Tibial artery (tissue), 4 donors: ENCODE data around the gene ATP8B1.

ENCODE experiments used
- DNase-seq, 2 donors: peaks; one replicate each; pipeline ENCODE4 v3.0.0-alpha.2; 2019
- H3K27ac ChIP-seq, 2 donors: fragments of 200-600 bp; sonication (generic) in 1 of 2; 1 replicate in 1 of 2; 2 replicates in 1 of 2; pipeline ENCODE4 v1.5.1; 2018 to 2019; ENCODE audit warnings: mild to moderate bottlenecking in 1 of 2
- H3K27me3 ChIP-seq, 2 donors: fragments of 200-600 bp; sonication (generic) in 1 of 2; one replicate each; pipeline versions ENCODE4 v1.5.1 to v1.6.0; 2016 to 2019
- H3K36me3 ChIP-seq, 3 donors: fragments of 200-600 bp; sonication (generic) in 2 of 3; one replicate each; pipeline ENCODE4 v1.5.1; 2016 to 2019; ENCODE audit warnings: mild to moderate bottlenecking in 2 of 3
- H3K4me1 ChIP-seq, 4 donors: fragments of 200-600 bp; sonication (generic) in 2 of 4; 1 replicate in 3 of 4; 2 replicates in 1 of 4; pipeline ENCODE4 v1.5.1; 2016 to 2019
- H3K4me3 ChIP-seq, 2 donors: fragments of 200-600 bp; sonication (generic) in 1 of 2; 1 replicate in 1 of 2; 2 replicates in 1 of 2; pipeline ENCODE4 v1.5.1; 2018 to 2019; ENCODE audit warnings: mild to moderate bottlenecking in 2 of 2
- H3K9me3 ChIP-seq, 3 donors: fragments of 200-600 bp; sonication (generic) in 1 of 3; one replicate each; pipeline ENCODE4 v1.5.1; 2016 to 2019
- intact Hi-C: fragments of 100-400 bp; cut with DNase I; formaldehyde crosslinking; loops from one replicate; pipeline ENCODE4 v1.15.0; 2023; ENCODE audit warnings: low total_unique reads
- TF ChIP-seq, protein P1 (sequence below), 2 experiments: fragments of 200-600 bp in 1 of 2; fragments of 450-650 bp in 1 of 2; IDR thresholded peaks; one replicate each; pipeline ENCODE4 v1.5.1; 2017 to 2019; ENCODE audit warnings: antibody characterized with exemption in 2 of 2, mild to moderate bottlenecking in 1 of 2, moderate library complexity in 1 of 2

The ATP8B1 gene

GRCh38 chr18:57844319-57844718 lies 41.2 kb upstream of the ATP8B1 start:
- DNase-seq = no peak
- Histone ChIP-seq H3K4me3 (no peak overlapping the region), H3K4me1 (peaks cover 0 to 5% (median 0%) of the 10 kb centered on the region in 4 donors), H3K27ac (no peak overlapping the region), H3K9me3 (no peaks in the 10 kb centered on the region), H3K27me3 (no peaks in the 10 kb centered on the region), H3K36me3 (no peaks in the 10 kb centered on the region)
- intact Hi-C loops = no loop called here
- TF ChIP-seq, protein P1, sequence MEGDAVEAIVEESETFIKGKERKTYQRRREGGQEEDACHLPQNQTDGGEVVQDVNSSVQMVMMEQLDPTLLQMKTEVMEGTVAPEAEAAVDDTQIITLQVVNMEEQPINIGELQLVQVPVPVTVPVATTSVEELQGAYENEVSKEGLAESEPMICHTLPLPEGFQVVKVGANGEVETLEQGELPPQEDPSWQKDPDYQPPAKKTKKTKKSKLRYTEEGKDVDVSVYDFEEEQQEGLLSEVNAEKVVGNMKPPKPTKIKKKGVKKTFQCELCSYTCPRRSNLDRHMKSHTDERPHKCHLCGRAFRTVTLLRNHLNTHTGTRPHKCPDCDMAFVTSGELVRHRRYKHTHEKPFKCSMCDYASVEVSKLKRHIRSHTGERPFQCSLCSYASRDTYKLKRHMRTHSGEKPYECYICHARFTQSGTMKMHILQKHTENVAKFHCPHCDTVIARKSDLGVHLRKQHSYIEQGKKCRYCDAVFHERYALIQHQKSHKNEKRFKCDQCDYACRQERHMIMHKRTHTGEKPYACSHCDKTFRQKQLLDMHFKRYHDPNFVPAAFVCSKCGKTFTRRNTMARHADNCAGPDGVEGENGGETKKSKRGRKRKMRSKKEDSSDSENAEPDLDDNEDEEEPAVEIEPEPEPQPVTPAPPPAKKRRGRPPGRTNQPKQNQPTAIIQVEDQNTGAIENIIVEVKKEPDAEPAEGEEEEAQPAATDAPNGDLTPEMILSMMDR (IDR thresholded peaks at IDR 0.05) = no peak

DNA sequence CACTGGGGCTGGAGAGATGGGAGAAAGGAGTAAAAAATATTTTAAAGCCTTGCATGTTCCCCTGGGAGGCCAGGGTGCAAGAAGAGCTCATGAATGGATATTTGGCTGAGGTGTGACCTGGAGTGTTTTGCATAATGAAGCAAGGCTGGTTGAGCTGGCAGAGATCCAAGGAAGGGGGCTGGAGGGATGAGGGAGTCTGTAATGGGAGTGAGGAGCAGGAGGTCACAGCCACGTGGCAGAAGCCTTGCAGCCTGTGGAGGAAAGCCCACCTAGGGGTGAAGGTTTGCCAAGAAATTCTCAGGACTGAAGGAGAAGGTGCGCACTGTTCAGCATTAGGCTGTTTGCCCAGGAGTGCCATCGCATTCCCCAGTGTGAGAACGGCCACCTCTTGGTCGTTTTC lies 40.3 kb upstream of the ATP8B1 start:
- no peak overlapping the region for H3K4me3 ChIP-seq
- no peaks in the 10 kb centered on the region for H3K9me3 ChIP-seq
- no peaks in the 10 kb centered on the region for H3K36me3 ChIP-seq
- TF ChIP-seq, protein P1 (IDR thresholded peaks at IDR 0.05) = no peak
- intact Hi-C loops = no loop called here
- H3K4me1 ChIP-seq = peaks cover 0 to 5% (median 0%) of the 10 kb centered on the region in 4 donors
- no peak for DNase-seq
- H3K27me3 ChIP-seq = no peaks in the 10 kb centered on the region
- H3K27ac ChIP-seq = no peak overlapping the region

DNA sequence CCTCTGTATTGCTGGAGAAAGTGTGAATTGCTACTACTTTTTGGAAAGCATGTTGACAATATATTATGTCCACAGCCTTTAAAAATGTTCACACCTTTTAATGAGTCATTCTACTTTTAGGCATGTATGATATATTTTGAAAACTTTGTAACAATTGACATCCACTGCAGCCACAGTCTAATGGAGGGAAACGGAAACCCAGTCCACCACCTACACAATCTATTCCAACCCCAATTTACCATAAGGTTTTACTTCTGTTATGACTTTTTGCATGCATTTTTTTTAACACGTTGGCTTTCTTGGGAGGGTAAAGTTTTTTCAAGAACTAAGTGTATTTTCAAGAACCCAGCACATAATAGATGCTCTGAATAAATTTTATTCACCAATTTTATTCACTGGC lies 38.5 kb upstream of the ATP8B1 start:
- Histone ChIP-seq H3K36me3 (no peaks in the 10 kb centered on the region), H3K4me1 (peaks cover 0 to 4% (median 0%) of the 10 kb centered on the region in 4 donors), H3K27me3 (no peaks in the 10 kb centered on the region), H3K4me3 (no peak overlapping the region), H3K27ac (no peak overlapping the region), H3K9me3 (no peaks in the 10 kb centered on the region)
- TF ChIP-seq, protein P1 (IDR thresholded peaks at IDR 0.05) = no peak
- no peak for DNase-seq
- intact Hi-C loops = no loop called here

GRCh38 chr18:57839942-57840381 lies 36.8 kb upstream of the ATP8B1 start:
- H3K27ac ChIP-seq = no peak overlapping the region
- no peak for DNase-seq
- H3K9me3 ChIP-seq = no peaks in the 10 kb centered on the region
- no peaks in the 10 kb centered on the region for H3K4me1 ChIP-seq
- H3K36me3 ChIP-seq = no peaks in the 10 kb centered on the region
- TF ChIP-seq, protein P1 (IDR thresholded peaks at IDR 0.05) = no peak
- H3K4me3 ChIP-seq = no peak overlapping the region
- intact Hi-C loops = no loop called here
- no peaks in the 10 kb centered on the region for H3K27me3 ChIP-seq

GRCh38 chr18:57837917-57838548 lies 34.9 kb upstream of the ATP8B1 start:
- no peak overlapping the region for H3K4me3 ChIP-seq
- intact Hi-C loops = no loop called here
- H3K27ac ChIP-seq = no peak overlapping the region
- H3K36me3 ChIP-seq = no peaks in the 10 kb centered on the region
- no peaks in the 10 kb centered on the region for H3K4me1 ChIP-seq
- DNase-seq = no peak
- H3K9me3 ChIP-seq = no peaks in the 10 kb centered on the region
- H3K27me3 ChIP-seq = no peaks in the 10 kb centered on the region
- TF ChIP-seq, protein P1 (IDR thresholded peaks at IDR 0.05) = no peak

DNA sequence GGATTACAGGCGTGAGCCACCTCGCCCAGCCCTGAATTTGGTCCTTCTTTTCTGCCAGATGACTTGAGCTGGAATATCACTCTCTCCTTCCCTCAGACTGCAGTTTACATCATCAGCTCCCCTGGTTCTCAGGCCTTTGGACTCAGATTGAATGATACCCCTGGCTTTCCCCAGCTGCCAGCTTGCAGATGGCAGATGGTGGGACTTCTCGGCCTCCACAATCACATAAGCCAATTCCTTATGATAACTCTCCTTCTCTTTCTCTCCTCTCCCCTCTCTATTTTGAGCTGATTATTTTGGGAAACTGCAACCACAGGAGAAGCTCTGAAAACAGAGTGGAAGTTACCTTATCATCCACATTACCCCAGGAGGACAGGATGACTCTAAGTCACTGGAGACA lies 33.4 kb upstream of the ATP8B1 start:
- no peaks in the 10 kb centered on the region for H3K27me3 ChIP-seq
- H3K27ac ChIP-seq = no peak overlapping the region
- no peaks in the 10 kb centered on the region for H3K9me3 ChIP-seq
- H3K4me3 ChIP-seq = no peak overlapping the region
- H3K4me1 ChIP-seq = no peaks in the 10 kb centered on the region
- no peaks in the 10 kb centered on the region for H3K36me3 ChIP-seq
- DNase-seq = no peak
- TF ChIP-seq, protein P1 (IDR thresholded peaks at IDR 0.05) = no peak
- intact Hi-C loops = no loop called here
